IPS-15b (cell line): ENCODE data around the gene LIN28A.

ENCODE experiments used
- H3K27me3 ChIP-seq: one replicate; pipeline ENCODE4 v1.6.1; 2013; ENCODE audit warnings: low read length; ENCODE audit not compliant: control insufficient read depth, insufficient read depth
- H3K36me3 ChIP-seq: one replicate; pipeline ENCODE4 v1.6.1; 2013; ENCODE audit warnings: low read length; ENCODE audit not compliant: control insufficient read depth, insufficient read depth
- H3K4me1 ChIP-seq: one replicate; pipeline ENCODE4 v1.6.1; 2013; ENCODE audit warnings: mild to moderate bottlenecking, low read length; ENCODE audit not compliant: control insufficient read depth, insufficient read depth
- H3K4me3 ChIP-seq: one replicate; pipeline ENCODE4 v1.5.1; 2013; ENCODE audit warnings: low read depth, low read length
- H3K9ac ChIP-seq: one replicate; pipeline ENCODE4 v1.6.1; 2013; ENCODE audit warnings: low read depth, mild to moderate bottlenecking, low read length
- H3K9me3 ChIP-seq: one replicate; pipeline ENCODE4 v1.6.1; 2013; ENCODE audit warnings: mild to moderate bottlenecking, low read length; ENCODE audit not compliant: control insufficient read depth, insufficient read depth

LIN28A gene

GRCh38 chr1:26475989-26476388 is 65.4 kb downstream of the LIN28A start:
- H3K36me3 ChIP-seq: peaks cover 25% of the 10 kb centered on the region
- peaks cover 9% of the 10 kb centered on the region for H3K4me1 ChIP-seq

GRCh38 chr1:26476958-26477357 is 66.3 kb downstream of the LIN28A start:
- Histone ChIP-seq H3K4me1 (peaks cover 9% of the 10 kb centered on the region), H3K36me3 (peaks cover 25% of the 10 kb centered on the region)

More at GRCh38 chr1:26475989-26476388, 65.4 kb downstream of the LIN28A start:
- no peaks in the 10 kb centered on the region for H3K27me3 ChIP-seq
- H3K9me3 ChIP-seq: no peaks in the 10 kb centered on the region
- H3K4me3 ChIP-seq: no peak overlapping the region
- no peak overlapping the region for H3K9ac ChIP-seq

GRCh38 chr1:26477446-26478152 is 67.0 kb downstream of the LIN28A start:
- peaks cover 9% of the 10 kb centered on the region for H3K4me1 ChIP-seq
- H3K36me3 ChIP-seq: peaks cover 25% of the 10 kb centered on the region
- H3K27me3 ChIP-seq: no peaks in the 10 kb centered on the region
- H3K9me3 ChIP-seq: no peaks in the 10 kb centered on the region
- no peak overlapping the region for H3K9ac ChIP-seq
- no peak overlapping the region for H3K4me3 ChIP-seq

More at GRCh38 chr1:26476958-26477357, 66.3 kb downstream of the LIN28A start:
- no peak overlapping the region for H3K4me3 ChIP-seq
- no peaks in the 10 kb centered on the region for H3K9me3 ChIP-seq
- H3K27me3 ChIP-seq: no peaks in the 10 kb centered on the region
- H3K9ac ChIP-seq: no peak overlapping the region

GRCh38 chr1:26478159-26478558 is 67.5 kb downstream of the LIN28A start:
- Histone ChIP-seq H3K36me3 (peaks cover 25% of the 10 kb centered on the region), H3K4me1 (peaks cover 9% of the 10 kb centered on the region)

DNA sequence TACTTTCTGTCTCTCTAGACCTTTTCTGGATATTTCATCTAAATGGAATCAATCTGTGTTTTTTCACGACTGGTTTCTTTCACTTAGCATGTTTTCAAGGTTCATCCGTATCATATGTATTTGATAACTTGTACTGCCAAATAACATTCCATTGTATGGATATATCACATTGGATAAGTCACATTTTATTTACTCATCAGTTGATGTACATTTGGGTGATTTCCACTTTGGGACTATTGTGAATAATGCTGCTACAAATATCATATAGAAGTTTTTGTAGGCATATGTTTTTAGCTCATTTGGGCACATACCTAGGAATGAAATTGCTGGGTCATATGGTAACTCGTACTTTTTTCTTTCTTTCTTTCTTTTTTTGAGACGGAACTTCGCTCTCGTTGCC is 68.4 kb downstream of the LIN28A start:
- H3K36me3 ChIP-seq: peaks cover 20% of the 10 kb centered on the region
- no peaks in the 10 kb centered on the region for H3K9me3 ChIP-seq
- H3K4me3 ChIP-seq: no peak overlapping the region
- H3K27me3 ChIP-seq: no peaks in the 10 kb centered on the region
- H3K9ac ChIP-seq: no peak overlapping the region
- peaks cover 4% of the 10 kb centered on the region for H3K4me1 ChIP-seq

More at GRCh38 chr1:26478159-26478558, 67.5 kb downstream of the LIN28A start:
- Histone ChIP-seq H3K9ac (no peak overlapping the region), H3K4me3 (no peak overlapping the region), H3K9me3 (no peaks in the 10 kb centered on the region), H3K27me3 (no peaks in the 10 kb centered on the region)
